Measurements from ENCODE around the gene ITM2C. TPM values are rescaled to one million over a fixed set of nuclear protein-coding genes. Genes with fewer than 3 reads are reported as not detected.

The ITM2C gene
- total and polyA plus RNA-seq, 2 of the 8 experiments (the other 6 are each of a cell fraction or from before 2014, with no cell fraction given) = 362 to 742 TPM

DNA sequence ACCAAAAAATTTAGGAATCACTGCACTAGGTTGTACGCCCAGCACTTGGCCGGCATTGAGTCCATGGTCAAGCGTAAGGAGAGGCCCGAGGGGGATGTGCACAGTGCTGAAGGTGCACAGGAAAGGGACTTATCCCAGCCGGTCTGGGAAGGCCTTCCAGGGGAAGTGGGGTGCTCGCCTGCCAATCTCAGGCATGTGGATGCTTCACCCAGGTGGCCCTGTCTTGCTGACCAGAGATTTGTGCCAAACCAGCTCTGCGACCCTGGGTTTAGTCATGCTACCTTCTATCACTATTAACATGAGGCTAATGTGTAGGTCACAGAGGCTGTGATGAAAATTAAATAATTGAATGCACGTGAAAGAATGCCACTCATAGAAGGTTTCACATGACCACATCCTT, 1.7 kb upstream of the ITM2C start (continued):
- TF ChIP-seq CHD7 (IDR thresholded peaks at IDR 0.05; ENCODE audit: insufficient replicate concordance, low read length) = no peak
- TF ChIP-seq SP1 (IDR thresholded peaks at IDR 0.05; ENCODE audit: low read depth, low read length) = no peak
- TF ChIP-seq RNF2 (IDR thresholded peaks at IDR 0.05; ENCODE audit: borderline replicate concordance, low read depth, low read length, missing control alignments, poor library complexity, severe bottlenecking) = no peak
- TF ChIP-seq, protein P1, sequence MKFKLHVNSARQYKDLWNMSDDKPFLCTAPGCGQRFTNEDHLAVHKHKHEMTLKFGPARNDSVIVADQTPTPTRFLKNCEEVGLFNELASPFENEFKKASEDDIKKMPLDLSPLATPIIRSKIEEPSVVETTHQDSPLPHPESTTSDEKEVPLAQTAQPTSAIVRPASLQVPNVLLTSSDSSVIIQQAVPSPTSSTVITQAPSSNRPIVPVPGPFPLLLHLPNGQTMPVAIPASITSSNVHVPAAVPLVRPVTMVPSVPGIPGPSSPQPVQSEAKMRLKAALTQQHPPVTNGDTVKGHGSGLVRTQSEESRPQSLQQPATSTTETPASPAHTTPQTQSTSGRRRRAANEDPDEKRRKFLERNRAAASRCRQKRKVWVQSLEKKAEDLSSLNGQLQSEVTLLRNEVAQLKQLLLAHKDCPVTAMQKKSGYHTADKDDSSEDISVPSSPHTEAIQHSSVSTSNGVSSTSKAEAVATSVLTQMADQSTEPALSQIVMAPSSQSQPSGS (IDR thresholded peaks at IDR 0.05; ENCODE audit: low read length) = no peak
- TF ChIP-seq BCL11A (IDR thresholded peaks at IDR 0.05; ENCODE audit: low read depth in 2 of 2, low read length in 2 of 2) = no peak
- no peak for TF ChIP-seq SAP30 (IDR thresholded peaks at IDR 0.05; ENCODE audit: insufficient read depth, insufficient replicate concordance, low read length)
- no peak for TF ChIP-seq SIX5 (IDR thresholded peaks at IDR 0.05; ENCODE audit: low read depth, low read length)
- no peak for TF ChIP-seq SP2 (IDR thresholded peaks at IDR 0.05; ENCODE audit: low read length)
- no peak for TF ChIP-seq CHD2 (IDR thresholded peaks at IDR 0.05; ENCODE audit: low read length)
